Measurements from ENCODE around the gene SLC24A2. TPM values are rescaled to one million over a fixed set of nuclear protein-coding genes. Genes with fewer than 3 reads are reported as not detected.
"Not testable (repeated sequence)": the region's sequence is repeated elsewhere in the genome, so short reads cannot be mapped to it uniquely, and the experiment has no call there.

Gene SLC24A2
- total RNA-seq (not detected), total RNA-seq (0 to 0.23 reads per million in 2 donors)

GRCh38 chr9:19788614-19789271 lies at the start of gene SLC24A2:
Gene SLC24A2 (minus strand): TSS chr9:19789037.
- H3K4me1 Mint-ChIP-seq = no peaks in the 10 kb centered on the region
- DNase-seq (no peak), ATAC-seq (no peak)
- H3K36me3 Mint-ChIP-seq (ENCODE audit: low read depth) = no peaks in the 10 kb centered on the region
- H3K9me3 ChIP-seq (ENCODE audit: control insufficient read depth, low read length, poor library complexity, severe bottlenecking) = no peaks in the 10 kb centered on the region
- no peak within 1 kb of the TSS for H3K27ac Mint-ChIP-seq
- H3K27me3 Mint-ChIP-seq = peaks cover 39% of the 10 kb centered on the region
- H3K4me3 Mint-ChIP-seq = no peak within 1 kb of the TSS

GRCh38 chr9:19833331-19833730 lies 44.5 kb upstream of the SLC24A2 start:
- H3K27me3 Mint-ChIP-seq; H3K9me3 ChIP-seq (ENCODE audit: control insufficient read depth, low read length, poor library complexity, severe bottlenecking); H3K4me3 Mint-ChIP-seq; H3K36me3 Mint-ChIP-seq (ENCODE audit: low read depth); H3K4me1 Mint-ChIP-seq; H3K27ac Mint-ChIP-seq; ATAC-seq; DNase-seq: not testable (repeated sequence)

- no peak overlapping the region for H3K27ac Mint-ChIP-seq
- DNase-seq (no peak), ATAC-seq (no peak)
- H3K9me3 ChIP-seq (ENCODE audit: control insufficient read depth, low read length, poor library complexity, severe bottlenecking) = no peaks in the 10 kb centered on the region
- H3K27me3 Mint-ChIP-seq = no peaks in the 10 kb centered on the region
- H3K4me3 Mint-ChIP-seq = no peak overlapping the region
- no peaks in the 10 kb centered on the region for H3K36me3 Mint-ChIP-seq (ENCODE audit: low read depth)
- H3K4me1 Mint-ChIP-seq = no peaks in the 10 kb centered on the region
Observed at GRCh38 chr9:19830796-19831195, 42.0 kb upstream of the SLC24A2 start.

GRCh38 chr9:19828576-19829109 lies 39.8 kb upstream of the SLC24A2 start:
- Mint-ChIP-seq H3K4me3 (no peak overlapping the region), H3K27me3 (no peaks in the 10 kb centered on the region), H3K27ac (no peak overlapping the region), H3K36me3 (ENCODE audit: low read depth) (no peaks in the 10 kb centered on the region), H3K4me1 (no peaks in the 10 kb centered on the region)
- DNase-seq (no peak), ATAC-seq (no peak)
- H3K9me3 ChIP-seq (ENCODE audit: control insufficient read depth, low read length, poor library complexity, severe bottlenecking) = no peaks in the 10 kb centered on the region

- H3K27ac Mint-ChIP-seq = no peak overlapping the region
- no peak overlapping the region for H3K4me3 Mint-ChIP-seq
- H3K4me1 Mint-ChIP-seq = no peaks in the 10 kb centered on the region
- peaks cover 4% of the 10 kb centered on the region for H3K9me3 ChIP-seq (ENCODE audit: control insufficient read depth, low read length, poor library complexity, severe bottlenecking)
- no peaks in the 10 kb centered on the region for H3K27me3 Mint-ChIP-seq
- DNase-seq (no peak), ATAC-seq (no peak)
- H3K36me3 Mint-ChIP-seq (ENCODE audit: low read depth) = no peaks in the 10 kb centered on the region
Observed at GRCh38 chr9:19816769-19817168, 27.9 kb upstream of the SLC24A2 start.

GRCh38 chr9:19812194-19812593 lies 23.4 kb upstream of the SLC24A2 start:
- Mint-ChIP-seq H3K4me1 (peaks cover 1% of the 10 kb centered on the region), H3K27ac (no peak overlapping the region), H3K36me3 (ENCODE audit: low read depth) (no peaks in the 10 kb centered on the region), H3K27me3 (peaks cover 19% of the 10 kb centered on the region), H3K4me3 (no peak overlapping the region)
- H3K9me3 ChIP-seq (ENCODE audit: control insufficient read depth, low read length, poor library complexity, severe bottlenecking) = peaks cover 4% of the 10 kb centered on the region
- DNase-seq = no peak
- ATAC-seq = no peak

GRCh38 chr9:19809422-19810269 lies 20.8 kb upstream of the SLC24A2 start:
- no peaks in the 10 kb centered on the region for H3K36me3 Mint-ChIP-seq (ENCODE audit: low read depth)
- DNase-seq (no peak), ATAC-seq (no peak)
- peaks cover 26% of the 10 kb centered on the region for H3K27me3 Mint-ChIP-seq
- no peaks in the 10 kb centered on the region for H3K9me3 ChIP-seq (ENCODE audit: control insufficient read depth, low read length, poor library complexity, severe bottlenecking)
- H3K4me3 Mint-ChIP-seq = no peak overlapping the region
- H3K27ac Mint-ChIP-seq = no peak overlapping the region
- peaks cover 2% of the 10 kb centered on the region for H3K4me1 Mint-ChIP-seq

GRCh38 chr9:19807182-19807892 lies 18.5 kb upstream of the SLC24A2 start:
- H3K36me3 Mint-ChIP-seq (ENCODE audit: low read depth) = no peaks in the 10 kb centered on the region
- H3K4me3 Mint-ChIP-seq = no peak overlapping the region
- H3K27me3 Mint-ChIP-seq = peaks cover 26% of the 10 kb centered on the region
- ATAC-seq (no peak), DNase-seq (no peak)
- no peak overlapping the region for H3K27ac Mint-ChIP-seq
- H3K9me3 ChIP-seq (ENCODE audit: control insufficient read depth, low read length, poor library complexity, severe bottlenecking) = no peaks in the 10 kb centered on the region
- peaks cover 2% of the 10 kb centered on the region for H3K4me1 Mint-ChIP-seq

GRCh38 chr9:19804431-19804830 lies 15.6 kb upstream of the SLC24A2 start:
- Mint-ChIP-seq H3K4me1 (peaks cover 2% of the 10 kb centered on the region), H3K27me3 (peaks cover 40% of the 10 kb centered on the region), H3K27ac (no peak overlapping the region), H3K4me3 (no peak overlapping the region), H3K36me3 (ENCODE audit: low read depth) (no peaks in the 10 kb centered on the region)
- DNase-seq (no peak), ATAC-seq (no peak)
- no peaks in the 10 kb centered on the region for H3K9me3 ChIP-seq (ENCODE audit: control insufficient read depth, low read length, poor library complexity, severe bottlenecking)

- H3K4me3 Mint-ChIP-seq = no peak overlapping the region
- H3K36me3 Mint-ChIP-seq (ENCODE audit: low read depth) = no peaks in the 10 kb centered on the region
- H3K27me3 Mint-ChIP-seq = peaks cover 26% of the 10 kb centered on the region
- ATAC-seq (no peak), DNase-seq (no peak)
- no peaks in the 10 kb centered on the region for H3K4me1 Mint-ChIP-seq
- H3K9me3 ChIP-seq (ENCODE audit: control insufficient read depth, low read length, poor library complexity, severe bottlenecking) = no peaks in the 10 kb centered on the region
- no peak overlapping the region for H3K27ac Mint-ChIP-seq
Observed at GRCh38 chr9:19800884-19801283, 12.0 kb upstream of the SLC24A2 start.

- no peak for ATAC-seq
- DNase-seq = no peak
- Mint-ChIP-seq H3K27me3 (peaks cover 26% of the 10 kb centered on the region), H3K27ac (no peak overlapping the region), H3K4me1 (no peaks in the 10 kb centered on the region), H3K4me3 (no peak overlapping the region), H3K36me3 (ENCODE audit: low read depth) (no peaks in the 10 kb centered on the region)
- H3K9me3 ChIP-seq (ENCODE audit: control insufficient read depth, low read length, poor library complexity, severe bottlenecking) = no peaks in the 10 kb centered on the region
Observed at GRCh38 chr9:19799784-19800183, 10.9 kb upstream of the SLC24A2 start.

GRCh38 chr9:19788152-19788551 lies 685 bp downstream of the SLC24A2 start:
- DNase-seq (no peak), ATAC-seq (no peak)
- H3K36me3 Mint-ChIP-seq (ENCODE audit: low read depth) = no peaks in the 10 kb centered on the region
- H3K27me3 Mint-ChIP-seq = peaks cover 39% of the 10 kb centered on the region
- H3K4me3 Mint-ChIP-seq = no peak overlapping the region
- no peaks in the 10 kb centered on the region for H3K4me1 Mint-ChIP-seq
- no peaks in the 10 kb centered on the region for H3K9me3 ChIP-seq (ENCODE audit: control insufficient read depth, low read length, poor library complexity, severe bottlenecking)
- H3K27ac Mint-ChIP-seq = no peak overlapping the region

- no peak for ATAC-seq
Observed at GRCh38 chr9:19787672-19788071, 1.2 kb downstream of the SLC24A2 start.

More at GRCh38 chr9:19787672-19788071, 1.2 kb downstream of the SLC24A2 start:
- no peak overlapping the region for H3K27ac Mint-ChIP-seq
- H3K4me1 Mint-ChIP-seq = no peaks in the 10 kb centered on the region
- DNase-seq = no peak
- H3K4me3 Mint-ChIP-seq = no peak overlapping the region
- H3K36me3 Mint-ChIP-seq (ENCODE audit: low read depth) = no peaks in the 10 kb centered on the region
- H3K9me3 ChIP-seq (ENCODE audit: control insufficient read depth, low read length, poor library complexity, severe bottlenecking) = no peaks in the 10 kb centered on the region
- H3K27me3 Mint-ChIP-seq = peaks cover 39% of the 10 kb centered on the region

Measured in T-helper 17 cell (primary cell).